GM04504 (cell line): Measurements from ENCODE around the gene FSD2.

ENCODE experiments used
- DNase-seq: peaks from one replicate; pipeline ENCODE4 v3.0.0-alpha.2; 2012; ENCODE audit warnings: low read depth

FSD2 gene, protein sequence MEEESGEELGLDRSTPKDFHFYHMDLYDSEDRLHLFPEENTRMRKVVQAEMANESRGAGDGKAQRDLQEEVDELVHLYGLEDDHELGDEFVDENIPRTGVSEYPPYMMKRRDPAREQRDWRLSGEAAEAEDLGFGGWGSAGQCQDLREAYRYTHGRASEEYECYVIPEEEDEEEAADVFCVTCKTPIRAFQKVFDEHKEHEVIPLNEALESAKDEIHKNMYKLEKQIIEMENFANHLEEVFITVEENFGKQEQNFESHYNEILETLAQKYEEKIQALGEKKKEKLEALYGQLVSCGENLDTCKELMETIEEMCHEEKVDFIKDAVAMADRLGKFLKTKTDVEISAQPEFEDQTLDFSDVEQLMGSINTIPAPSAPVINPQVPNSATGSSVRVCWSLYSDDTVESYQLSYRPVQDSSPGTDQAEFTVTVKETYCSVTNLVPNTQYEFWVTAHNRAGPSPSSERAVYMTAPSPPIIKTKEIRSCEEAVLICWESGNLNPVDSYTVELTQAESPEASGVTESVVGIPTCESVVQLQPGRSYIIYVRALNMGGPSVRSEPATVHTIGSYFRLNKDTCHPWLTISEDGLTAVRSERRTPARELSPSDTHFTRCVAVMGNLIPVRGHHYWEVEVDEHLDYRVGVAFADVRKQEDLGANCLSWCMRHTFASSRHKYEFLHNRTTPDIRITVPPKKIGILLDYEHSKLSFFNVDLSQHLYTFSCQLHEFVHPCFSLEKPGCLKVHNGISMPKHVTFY

DNA sequence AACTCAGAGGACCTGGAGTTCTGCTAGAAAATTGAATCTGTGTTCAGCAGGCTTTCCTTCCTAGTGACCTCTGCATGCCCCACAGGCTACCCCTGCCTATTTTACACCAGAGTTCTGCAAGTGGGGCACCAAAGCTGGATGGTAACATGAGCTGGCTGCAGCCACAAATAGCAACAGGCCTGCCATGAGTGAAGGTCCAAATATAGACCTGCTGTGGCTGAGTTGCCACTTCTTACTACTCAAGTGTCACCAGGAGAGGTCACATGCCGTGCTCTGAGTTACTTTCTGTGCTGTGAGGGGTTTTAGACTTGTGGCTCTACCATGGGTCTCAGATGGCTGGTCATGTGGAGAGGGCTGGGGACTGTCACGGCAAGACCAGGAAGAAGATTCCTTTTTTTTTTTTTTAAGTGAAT is at the start of gene FSD2:
TSS of gene FSD2 (minus strand) at position 76 of the 413 bp plus-strand sequence. CDS start 18,679 bp downstream, outside the sequence.
- DNase-seq = no peak

DNA sequence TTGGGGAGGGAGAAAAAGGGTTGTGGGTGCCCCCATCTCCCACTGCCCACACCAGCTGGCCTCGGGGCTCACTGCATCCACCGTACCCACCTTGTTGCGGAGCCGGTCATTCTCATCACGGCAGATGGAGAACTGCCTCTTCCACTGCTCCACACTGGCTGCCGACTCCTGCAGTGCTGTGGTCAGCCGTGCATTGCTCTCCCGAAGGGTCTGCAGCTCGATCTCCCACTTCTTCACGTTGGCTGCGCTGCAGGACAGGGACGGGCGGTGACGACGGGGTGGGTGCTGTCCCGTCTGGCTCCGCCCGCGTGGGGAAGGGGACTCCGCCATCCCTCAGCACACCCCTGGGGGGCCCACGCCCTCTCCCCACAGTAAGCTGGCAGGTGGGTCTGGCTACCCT is 48.7 kb upstream of the FSD2 start:
- no peak for DNase-seq

DNA sequence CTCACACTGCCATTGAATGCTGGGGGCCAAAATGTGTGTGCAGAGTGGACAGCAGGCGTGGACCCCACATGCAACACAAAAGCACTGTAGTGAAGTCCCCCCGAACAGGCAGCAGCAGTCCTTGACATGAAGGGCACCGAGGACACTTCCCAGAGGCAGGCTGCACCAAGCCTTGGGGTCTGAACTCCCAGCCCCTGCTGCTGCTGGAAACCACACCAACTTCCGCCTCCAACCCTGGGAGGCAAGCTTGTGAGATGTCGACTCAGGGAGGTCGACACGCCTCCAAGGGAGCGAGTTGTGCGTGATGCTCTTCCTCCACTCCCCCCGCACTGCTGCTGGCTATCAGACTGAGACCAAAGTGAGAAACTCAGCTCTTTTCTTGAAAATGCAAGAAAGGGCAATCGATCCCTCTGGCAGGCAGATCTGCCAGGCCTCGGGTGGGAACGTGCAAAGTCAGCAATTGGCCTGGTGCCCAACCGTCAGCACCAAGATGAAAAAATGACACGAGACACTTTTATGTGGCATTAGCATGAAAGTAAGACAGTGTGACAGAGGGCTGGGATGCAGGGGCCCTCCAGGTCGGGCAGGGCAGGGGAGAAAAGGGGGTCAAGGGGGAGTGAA is 47.2 kb upstream of the FSD2 start:
- no peak for DNase-seq

DNA sequence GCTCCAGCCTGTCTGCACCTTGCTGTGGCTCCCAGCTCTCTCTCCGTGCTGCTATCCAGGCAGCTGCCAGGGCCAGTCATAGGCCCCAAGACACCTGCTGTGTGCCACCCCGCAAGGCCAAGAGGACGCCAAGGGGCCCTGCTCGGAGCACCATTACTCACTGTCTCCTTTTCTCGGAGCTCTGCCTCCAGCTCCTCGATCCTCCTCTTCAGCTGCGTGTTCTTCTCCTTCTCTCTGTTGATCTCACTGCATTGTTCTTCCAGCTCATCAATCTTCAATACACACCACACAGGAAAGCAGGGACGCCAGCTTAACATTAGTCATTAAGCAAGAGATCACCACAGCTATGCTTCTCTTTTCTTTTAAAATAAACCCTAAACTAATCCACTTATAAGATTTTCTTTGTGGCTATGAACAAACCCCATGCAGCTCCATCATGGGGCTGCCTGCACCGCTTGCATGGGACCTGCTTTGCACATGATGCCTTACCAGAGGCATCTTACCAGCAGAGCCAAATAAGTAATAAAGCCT is 46.2 kb upstream of the FSD2 start:
- DNase-seq = no peak

DNA sequence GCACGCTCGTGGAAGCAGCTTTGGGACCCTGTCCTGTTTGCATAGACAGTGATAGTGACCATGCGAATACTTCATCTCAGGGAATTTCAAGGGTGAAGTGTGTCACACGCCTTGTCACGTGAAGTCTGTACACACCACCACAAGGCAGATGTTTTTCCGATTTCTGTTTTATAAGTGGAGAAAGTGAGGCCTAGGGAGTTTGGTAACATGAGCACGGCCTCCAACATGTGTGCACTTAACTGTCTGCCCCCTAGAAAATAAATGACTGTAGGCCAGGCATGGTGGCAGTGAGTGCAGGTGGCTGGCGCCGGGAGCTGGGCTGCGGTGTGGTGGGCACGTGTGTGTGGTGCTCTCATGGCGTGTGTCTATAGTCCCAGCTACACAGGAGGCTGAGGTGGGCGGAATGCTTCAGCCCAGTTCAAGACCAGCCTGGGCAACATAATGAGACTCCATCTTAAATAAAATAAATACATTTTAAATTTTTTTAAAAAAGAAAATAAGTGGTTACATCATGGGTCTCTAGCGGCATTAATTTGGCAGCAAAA is 45.5 kb upstream of the FSD2 start:
- no peak for DNase-seq

DNA sequence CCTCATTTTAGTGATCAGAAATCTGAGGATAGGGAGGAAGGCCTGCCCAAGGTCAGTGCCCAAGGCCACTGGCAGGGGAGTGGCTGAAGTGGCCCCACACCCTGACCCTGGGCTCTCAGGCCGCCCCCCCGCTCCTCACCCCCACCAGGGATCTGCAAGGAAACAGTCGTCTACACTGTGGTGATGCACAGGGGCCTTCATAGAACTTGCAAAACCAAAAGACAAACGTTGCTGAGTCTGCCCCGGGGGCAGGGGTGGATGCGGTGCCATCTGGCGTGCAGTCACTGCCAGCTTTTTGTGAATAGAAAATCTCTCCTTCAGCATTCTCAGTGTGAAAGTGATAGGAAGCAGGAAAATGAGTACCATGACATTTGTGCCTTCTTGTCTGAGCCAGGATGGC is 44.9 kb upstream of the FSD2 start:
- DNase-seq = no peak

DNA sequence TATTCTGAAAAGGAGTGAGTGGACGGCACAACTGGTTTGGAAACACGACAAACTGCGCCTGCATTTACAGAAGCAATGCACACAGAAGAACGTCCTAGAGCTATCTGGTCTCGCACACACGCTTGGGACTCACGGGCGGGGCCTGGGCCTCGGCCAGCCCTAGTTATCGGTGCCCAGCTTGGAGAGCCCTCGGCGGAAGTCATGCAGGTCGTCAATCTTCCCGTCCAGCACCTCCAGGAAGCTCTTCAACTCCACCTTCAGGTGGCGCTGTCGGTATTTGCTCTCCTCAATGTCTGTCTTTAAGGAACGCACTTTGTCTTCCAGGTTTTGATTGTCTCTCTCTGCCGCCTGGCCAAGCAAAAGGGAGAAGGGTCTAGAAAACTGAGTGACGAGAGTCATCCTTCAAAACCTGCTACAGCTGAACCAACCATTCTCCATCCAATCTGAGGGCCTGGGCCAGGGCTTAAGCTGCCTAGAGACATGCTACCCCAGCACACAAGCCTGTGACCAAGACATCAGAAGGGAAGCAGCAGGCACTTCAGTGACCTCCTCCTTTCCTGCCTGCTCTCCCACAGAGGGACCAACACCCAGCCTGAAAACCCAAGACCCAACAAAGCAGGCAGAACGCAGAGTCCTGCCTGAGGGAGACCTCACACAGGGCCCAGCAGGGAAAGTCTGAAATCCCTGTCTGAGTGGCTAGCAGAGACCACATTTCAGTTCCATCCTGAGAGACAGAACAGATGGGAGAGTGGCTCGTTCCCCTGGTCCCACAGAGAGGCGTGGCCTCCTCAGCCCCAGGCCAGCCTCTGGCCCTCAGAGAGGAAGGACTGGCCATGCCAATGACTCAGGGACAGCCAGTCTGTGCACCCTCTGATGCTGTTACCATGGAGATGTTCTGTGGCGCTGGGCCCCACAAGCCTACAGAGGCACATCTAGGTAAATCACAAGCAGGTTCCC is 44.0 kb upstream of the FSD2 start:
- peak; percentile 68 for DNase-seq

DNA sequence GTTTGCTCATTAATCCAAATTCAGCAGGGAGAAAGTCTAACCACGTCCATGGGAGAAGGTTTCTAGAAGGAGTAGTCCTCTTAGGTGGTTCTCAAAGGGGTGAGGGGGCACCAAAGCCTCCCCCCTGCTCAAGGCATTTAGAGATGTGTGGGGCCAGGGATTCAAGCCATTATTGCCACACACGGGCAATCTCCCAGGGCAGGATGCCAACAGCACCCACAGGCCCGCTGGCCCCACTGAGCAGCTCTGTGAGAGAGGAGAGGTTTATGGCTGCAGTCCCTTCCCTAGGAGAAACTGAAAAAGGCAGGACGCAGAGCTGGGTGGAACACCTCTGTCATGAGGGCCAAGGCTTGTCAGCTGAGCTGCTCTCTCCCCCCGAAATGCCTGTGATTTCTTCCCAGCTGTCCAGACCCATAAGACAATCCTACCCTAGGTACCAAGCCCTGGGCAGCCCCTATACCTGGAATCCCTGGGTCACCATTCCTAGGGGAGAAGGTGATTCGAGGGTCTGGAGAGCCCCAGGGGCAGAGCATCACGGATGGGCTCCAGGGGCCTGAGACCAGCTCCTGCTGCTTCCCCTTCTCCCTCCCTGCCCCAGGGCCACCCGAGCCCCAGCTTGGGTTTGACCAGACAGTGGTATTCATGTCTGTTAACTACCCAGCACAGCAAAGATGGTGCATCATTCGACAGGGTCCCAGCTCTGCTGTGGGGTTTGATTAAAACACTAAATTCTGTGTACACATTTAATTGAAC is 42.5 kb upstream of the FSD2 start:
- no peak for DNase-seq

DNA sequence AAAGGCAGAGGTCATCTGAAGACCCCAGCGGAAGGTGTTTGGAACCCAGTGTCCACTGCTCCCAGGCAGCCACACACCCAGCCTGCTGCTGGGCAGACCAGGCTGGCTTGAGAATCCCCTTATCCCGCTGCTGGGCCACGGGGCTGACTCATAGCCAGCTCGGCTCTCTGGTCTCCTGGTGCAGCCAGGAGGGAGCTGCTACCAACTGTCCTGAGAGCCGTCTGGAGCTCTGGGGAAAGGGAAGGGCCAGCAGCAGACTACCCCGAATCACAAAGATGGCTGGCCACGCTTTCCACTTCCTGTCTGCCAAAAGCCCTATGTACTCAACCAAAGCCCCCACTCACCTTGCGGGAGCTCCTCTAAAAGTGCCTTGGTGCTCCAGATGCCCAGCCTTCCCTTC is 41.8 kb upstream of the FSD2 start:
- DNase-seq = no peak

DNA sequence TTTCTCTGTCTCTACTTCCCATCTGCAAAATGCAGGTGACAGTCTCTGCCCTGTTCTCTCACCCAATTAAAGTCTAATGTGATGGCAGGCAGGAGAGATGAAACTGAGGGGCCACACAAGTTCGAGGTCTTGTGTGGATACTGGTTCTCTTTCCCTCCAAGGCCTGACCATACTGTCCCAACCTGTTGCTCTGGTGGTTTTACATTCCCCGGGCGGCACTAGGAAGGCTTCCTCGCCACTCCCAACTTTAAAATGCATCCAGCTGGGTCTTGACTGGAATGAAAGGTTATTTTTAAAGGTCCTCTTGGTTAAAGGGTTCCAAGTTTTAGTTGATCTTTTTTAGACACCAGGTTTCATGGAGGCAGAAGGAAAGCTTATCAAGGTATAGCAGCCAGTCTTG is 40.8 kb upstream of the FSD2 start:
- DNase-seq = no peak

DNA sequence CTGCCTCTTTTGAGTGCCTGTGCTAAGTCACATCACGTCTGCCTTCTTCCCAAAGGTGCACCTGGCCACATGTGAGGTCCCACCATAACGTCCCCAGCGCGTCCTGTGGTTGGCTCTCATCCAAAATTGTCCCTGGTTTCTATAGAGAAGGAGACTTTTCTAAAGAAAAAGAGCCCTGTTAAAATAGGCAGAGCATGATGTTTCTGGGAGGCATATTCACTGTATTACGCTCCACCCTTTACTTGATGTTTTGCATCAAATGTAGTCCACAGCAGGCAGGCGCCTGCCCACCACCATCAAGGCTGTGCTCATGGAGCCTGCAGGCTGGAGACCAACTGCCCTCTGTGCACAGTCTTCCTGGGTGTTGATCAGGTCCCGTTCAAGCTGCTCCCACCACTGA is 39.8 kb upstream of the FSD2 start:
- DNase-seq = no peak

DNA sequence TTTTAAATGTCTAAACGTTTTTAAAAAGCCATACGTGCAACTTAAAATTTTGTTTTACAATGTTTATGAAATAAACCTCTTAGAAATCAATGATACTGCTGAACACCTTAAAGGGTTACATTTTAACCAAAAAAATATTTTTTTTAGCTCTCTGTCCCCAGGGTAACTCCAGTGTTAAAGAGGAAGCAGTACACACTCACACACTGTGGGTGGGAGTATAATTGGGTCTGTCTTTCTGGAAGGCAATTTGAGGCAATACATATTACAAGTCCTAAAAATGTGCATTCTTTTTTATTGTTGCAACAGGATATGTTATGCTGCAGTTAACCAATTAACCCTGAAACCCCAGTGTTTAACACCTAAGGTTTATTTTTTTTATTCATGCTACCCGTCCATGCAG is 37.7 kb upstream of the FSD2 start:
- DNase-seq = no peak

DNA sequence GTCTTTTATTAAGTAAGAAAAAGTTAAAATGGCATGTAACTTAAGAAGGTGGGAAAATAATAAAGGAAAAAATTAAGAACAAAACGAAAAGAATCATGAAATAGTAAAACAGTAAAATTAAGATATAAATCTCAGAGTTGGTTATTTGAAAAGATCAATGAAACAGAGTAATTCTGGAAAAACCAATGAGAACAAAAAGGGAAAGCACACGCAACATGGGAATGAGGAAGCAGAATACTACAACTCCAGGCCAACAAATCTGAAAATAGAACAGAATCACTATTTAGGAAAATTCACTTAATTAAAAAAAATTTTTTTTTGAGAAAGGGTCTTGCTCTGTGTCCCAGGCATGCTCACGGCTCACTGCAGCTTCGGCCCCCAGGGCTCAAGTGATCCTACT is 34.3 kb upstream of the FSD2 start:
- no peak for DNase-seq

DNA sequence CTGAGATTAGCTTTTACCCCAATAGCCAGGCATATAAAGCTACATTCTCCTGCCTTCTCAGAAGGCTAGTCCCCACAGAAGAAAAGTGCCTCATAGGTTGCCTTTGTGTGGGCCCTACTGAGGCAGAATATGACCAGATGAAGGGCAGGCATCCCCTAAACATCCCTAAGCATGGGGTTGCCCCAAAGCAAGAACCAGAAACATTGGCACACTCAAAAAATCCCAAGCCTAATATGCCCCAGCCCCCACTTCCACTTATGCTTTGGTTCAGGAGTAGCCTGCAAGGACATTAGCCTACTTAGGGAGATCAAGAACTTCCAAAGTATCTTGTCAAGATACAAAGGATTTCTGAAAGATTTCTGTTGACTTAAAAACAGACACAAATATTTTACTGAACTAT is 33.3 kb upstream of the FSD2 start:
- no peak for DNase-seq

DNA sequence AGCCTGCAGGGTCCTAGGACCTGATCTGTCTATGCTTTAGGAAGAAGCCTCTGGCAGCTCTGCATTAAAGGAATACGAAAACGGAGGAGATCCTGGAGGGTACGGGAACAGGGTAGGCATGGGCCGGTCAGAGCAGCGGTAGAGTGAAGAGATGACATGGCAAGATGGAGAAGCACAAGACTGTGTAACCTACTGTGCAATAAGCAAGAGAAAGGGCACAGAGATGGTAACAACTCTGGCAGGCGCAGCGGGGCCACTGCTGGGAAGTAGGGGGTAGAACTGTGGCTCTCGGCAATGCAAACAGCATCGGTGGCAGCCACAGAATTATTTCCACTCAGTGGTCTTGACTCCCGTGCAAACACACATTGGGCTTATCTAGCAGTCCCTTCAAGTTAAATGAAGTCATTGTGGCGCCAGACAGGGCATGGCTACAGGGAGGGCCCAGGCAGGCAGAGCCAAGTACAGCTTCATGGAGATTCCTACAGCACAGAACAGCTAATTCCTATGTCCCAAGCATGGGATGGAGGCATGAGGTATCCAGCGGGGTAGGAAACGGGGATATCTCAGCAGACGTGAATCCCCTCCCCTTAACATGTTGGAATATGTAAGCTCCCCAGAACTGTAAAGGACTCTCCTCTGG is 32.3 kb upstream of the FSD2 start:
- DNase-seq = no peak

DNA sequence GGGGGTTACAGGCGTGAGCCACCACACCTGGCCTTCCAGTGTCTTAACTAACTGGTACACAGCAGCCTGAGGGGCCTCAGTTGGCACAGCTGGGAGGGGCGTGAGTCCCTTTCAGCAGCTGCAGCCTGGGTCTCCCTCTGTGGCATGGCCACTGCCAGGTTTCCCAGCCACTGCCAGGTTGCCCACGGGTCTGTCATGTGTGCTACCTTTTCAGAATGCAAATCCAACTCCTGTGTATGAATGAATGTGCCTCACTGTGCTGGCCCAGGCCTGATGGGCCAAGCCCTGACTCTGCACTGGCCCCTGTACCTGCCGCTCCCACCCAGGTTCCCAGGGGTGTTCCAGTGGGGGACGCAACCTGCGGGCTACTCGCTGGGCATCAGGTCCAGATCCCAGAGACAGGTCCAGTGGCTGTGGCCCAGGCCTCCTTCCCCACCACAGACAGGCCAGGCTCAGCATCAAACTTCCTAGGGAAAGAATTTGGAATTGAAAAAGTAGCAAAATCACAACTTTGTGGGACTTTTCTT is 29.6 kb upstream of the FSD2 start:
- DNase-seq = no peak

DNA sequence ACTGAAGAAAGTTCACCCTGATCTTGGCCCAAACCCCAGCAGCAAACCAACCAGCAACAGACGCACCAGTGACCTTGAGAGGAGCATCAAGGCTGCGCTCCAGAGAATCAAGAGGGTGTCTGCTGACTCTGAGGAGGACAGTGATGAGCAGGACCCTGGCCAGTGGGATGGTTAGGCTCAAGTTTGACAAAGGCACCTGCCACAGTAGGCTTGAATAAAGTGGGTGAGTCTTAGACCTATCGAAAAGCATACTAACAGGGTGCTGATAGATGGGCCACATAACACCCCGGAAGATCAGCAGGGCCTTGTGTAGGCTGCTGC is 27.5 kb upstream of the FSD2 start:
- no peak for DNase-seq

DNA sequence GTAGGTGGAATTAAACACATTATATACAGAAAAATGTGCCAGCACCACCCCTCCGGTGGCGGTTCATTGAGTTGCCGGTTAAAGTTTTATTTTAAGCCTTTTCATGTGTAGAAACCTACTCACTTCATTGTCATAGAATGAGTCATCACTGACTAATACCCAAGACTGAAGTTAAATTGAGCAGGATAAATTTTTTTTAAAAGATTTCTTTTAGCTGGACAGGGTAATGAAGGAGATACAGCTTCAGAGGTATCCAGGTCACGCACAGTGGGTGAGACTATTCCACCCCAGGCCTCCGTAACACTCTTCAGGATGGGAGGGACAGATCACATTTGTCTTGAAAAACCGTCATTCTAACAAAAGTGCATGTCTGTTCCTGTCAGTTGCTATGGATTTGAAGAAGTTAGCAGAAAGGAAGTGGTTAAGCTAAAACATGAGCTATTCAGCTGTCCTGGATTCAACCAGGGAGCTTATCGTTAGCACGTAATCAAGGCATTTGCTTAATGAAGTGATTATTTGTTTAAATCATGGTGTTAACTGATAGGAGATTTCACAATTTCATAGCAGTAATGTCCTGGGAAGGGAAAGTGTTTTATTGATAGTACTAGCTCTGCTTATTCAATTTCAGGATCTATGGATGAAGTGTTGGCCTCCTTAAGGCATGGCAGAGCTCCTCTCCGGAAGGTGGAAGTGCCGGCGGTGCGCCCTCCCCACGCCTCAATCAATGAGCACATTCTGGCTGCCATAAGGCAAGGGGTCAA is 26.9 kb upstream of the FSD2 start:
- DNase-seq = peak; percentile 62

DNA sequence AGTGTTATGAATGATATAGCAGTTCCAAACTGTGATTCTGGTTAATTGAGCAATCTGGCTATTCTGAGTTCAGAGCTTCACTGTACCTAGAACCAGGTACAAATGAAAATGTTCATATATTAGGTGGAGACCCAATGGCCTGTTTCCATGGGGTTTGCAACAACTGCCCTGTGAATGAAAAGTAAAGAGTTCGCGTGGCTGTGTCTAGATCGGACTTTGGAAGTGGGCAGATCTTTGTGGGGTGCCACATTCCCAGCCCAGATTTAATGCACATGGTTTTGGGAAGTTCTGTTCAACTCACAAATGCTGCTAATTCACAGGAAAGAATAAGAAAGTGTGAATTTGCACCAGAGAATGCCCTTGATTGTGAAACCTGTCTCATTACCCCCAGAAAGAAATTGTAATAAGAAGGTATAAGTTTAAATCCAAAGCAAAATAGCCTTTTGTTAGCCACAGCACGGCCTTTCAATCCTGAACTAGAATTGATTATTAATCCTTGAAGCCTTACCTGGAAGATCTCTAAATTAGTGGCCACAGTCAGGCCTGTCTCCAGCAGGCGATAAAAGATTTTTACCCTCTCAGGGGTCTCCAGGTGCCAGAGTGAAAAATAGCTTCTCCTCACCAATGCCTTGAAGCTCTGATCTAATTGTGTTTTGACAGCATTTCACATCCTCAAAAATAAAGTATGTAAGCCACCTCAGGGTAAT is 26.2 kb upstream of the FSD2 start:
- DNase-seq = no peak
